Adipocyte (in vitro differentiated cells): ENCODE results near the gene TRIM2.
A peak's percentile ranks its signal among the peaks of the same experiment; 100 is the strongest.

Experiments used
- DNase-seq: peaks from one replicate; pipeline ENCODE4 v3.0.0-alpha.2; 2015; ENCODE audit warnings: low read depth
- H3K27me3 ChIP-seq: replicated peaks from 2 replicates; pipeline ENCODE4 v1.7.0; 2013; ENCODE audit warnings: mild to moderate bottlenecking, low read length, moderate library complexity; ENCODE audit not compliant: control insufficient read depth, insufficient read depth
- H3K36me3 ChIP-seq: 2 replicates; pipeline ENCODE4 v1.7.0; 2013; ENCODE audit warnings: low read length, mild to moderate bottlenecking, moderate library complexity; ENCODE audit not compliant: control insufficient read depth, insufficient read depth, severe bottlenecking
- H3K4me1 ChIP-seq: 2 replicates; pipeline ENCODE4 v1.7.0; 2013; ENCODE audit warnings: mild to moderate bottlenecking, low read length, moderate library complexity; ENCODE audit not compliant: control insufficient read depth, insufficient read depth
- H3K4me3 ChIP-seq: 2 replicates; pipeline ENCODE4 v1.7.0; 2013; ENCODE audit warnings: mild to moderate bottlenecking, low read length, moderate library complexity
- H3K9ac ChIP-seq: 2 replicates; pipeline ENCODE4 v1.7.0; 2013; ENCODE audit warnings: mild to moderate bottlenecking, low read length, moderate library complexity
- H3K9me3 ChIP-seq: 2 replicates; pipeline ENCODE4 v1.7.0; 2013; ENCODE audit warnings: mild to moderate bottlenecking, low read length, moderate library complexity; ENCODE audit not compliant: control insufficient read depth

TRIM2 gene

DNA sequence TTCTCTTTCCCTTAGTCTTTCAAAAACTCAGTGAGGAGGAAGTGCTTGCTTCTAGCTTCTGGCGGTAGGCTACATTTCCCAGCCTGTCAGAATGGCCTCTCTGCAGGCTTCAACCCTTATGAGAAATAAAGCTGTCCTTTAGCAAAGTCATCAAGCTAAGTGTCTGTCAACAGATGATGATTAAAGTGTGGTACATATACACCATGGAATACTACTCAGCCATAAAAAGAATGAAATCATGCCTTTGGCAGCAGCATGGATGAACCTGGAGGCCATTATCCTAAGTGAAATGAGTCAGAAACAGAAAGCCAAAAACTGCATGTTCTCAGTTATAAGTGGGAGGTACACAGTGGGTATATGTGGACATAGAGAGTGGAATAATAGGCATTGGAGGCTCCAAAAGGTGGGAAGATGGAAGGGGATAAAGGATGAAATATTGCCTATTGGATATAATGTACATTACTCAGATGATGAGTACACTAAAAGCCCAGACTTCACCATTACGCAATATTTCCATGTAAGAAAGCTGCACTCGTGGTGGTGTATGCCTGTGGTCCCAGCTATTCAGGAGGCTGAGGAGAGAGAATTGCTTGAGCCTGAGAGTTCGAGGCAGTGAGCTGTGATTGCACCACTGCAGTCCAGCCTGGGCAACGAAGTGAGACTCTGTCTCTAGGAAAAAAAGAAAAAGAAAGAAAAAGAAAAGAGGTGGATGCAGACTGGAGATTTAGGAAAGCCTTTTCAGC is 7.9 kb downstream of the TRIM2 start:
- no peak overlapping the region for H3K4me3 ChIP-seq
- H3K9ac ChIP-seq: no peak overlapping the region
- peak; percentile 86 for DNase-seq
- H3K9me3 ChIP-seq: no peaks in the 10 kb centered on the region
- peaks cover 12% of the 10 kb centered on the region for H3K27me3 ChIP-seq
- H3K4me1 ChIP-seq: peaks cover 23% of the 10 kb centered on the region
- H3K36me3 ChIP-seq: no peaks in the 10 kb centered on the region

DNA sequence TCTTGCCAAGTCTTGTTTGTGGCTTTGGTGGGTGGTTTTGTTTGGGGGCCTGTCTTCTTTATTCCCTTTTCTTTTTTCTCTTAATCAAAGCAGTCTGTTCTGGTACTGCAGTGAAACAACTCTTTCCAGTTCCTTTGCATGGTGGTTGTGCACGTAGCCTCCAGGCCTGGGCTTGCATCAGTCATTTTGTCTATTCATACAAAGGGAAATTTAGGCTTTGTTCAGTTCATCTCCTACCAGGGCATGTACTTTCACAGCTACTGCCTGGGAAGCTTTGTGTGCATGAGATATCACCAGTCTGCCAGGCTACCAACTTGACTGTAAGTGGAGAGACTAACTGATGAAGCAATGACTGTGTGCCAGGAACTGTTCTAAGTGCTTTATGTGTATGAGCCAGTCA is 8.5 kb downstream of the TRIM2 start:
- Histone ChIP-seq H3K9ac (no peak overlapping the region), H3K36me3 (no peaks in the 10 kb centered on the region), H3K27me3 (peaks cover 12% of the 10 kb centered on the region), H3K4me3 (no peak overlapping the region), H3K9me3 (no peaks in the 10 kb centered on the region), H3K4me1 (peaks cover 28% of the 10 kb centered on the region)
- peak; percentile 39 for DNase-seq

DNA sequence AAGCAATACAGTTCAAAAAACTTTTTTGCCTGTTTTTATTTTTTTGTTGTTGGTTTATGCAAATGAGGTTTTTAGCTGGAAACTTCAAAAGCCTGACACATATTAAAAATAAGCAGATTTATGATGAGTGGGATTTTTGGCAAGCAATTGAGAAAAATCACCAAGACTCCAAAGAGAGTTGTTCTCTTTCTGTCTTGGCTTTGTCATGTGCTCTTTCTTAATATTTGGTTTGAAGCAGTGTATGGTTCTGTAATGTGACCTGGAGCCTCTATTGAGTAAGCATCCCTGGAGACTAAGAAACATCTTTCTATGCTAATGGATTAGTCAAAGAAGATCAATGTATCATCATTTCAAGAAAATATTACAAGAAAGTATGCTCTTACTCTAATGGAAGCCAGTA is 11.7 kb downstream of the TRIM2 start:
- H3K9ac ChIP-seq: no peak overlapping the region
- no peak overlapping the region for H3K4me3 ChIP-seq
- H3K4me1 ChIP-seq: peaks cover 28% of the 10 kb centered on the region
- DNase-seq: peak; percentile 35
- no peaks in the 10 kb centered on the region for H3K9me3 ChIP-seq
- H3K27me3 ChIP-seq: no peaks in the 10 kb centered on the region
- H3K36me3 ChIP-seq: no peaks in the 10 kb centered on the region

DNA sequence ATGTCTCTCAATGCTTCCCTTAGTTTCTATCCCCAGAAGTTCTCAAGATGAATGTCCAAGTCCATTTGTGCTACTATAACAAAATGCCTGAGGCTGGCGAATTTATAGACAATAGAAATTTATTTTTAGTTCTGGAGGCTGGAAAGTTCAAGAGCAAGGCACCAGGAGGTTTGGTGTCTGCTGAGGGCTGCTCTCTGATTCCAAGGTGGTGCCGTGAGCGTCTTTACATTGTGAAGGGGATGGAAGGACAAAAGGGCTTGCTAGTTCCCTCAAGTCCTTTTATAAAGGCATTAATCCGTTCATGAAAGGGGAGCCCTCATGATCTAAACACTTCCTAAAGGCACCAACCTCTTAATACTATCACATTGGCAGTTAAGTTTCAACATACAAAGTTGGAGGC is 12.3 kb downstream of the TRIM2 start:
- Histone ChIP-seq H3K9ac (no peak overlapping the region), H3K4me1 (peaks cover 28% of the 10 kb centered on the region), H3K9me3 (no peaks in the 10 kb centered on the region), H3K27me3 (no peaks in the 10 kb centered on the region), H3K36me3 (no peaks in the 10 kb centered on the region), H3K4me3 (no peak overlapping the region)
- DNase-seq: no peak

DNA sequence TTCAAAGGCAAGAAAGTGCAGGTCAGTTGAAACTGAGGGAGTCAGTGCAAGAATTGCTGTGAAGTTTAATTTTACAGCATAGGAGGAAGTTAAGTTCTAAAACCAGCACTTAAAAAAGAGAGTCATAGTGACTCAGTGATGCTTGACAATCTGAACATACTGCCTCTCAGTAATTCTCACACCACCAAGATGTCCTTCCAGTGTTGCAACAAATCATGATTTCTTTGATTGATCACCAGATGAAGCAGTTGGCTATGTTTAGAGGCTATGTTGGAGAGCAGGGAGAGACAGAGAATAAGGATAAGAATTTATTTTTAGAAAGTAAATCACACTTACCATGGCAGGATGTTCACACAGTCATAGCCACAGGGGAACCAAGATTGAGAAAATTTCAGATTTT is 13.2 kb downstream of the TRIM2 start:
- H3K4me1 ChIP-seq: peaks cover 35% of the 10 kb centered on the region
- H3K36me3 ChIP-seq: no peaks in the 10 kb centered on the region
- no peak overlapping the region for H3K4me3 ChIP-seq
- H3K9ac ChIP-seq: no peak overlapping the region
- H3K27me3 ChIP-seq: no peaks in the 10 kb centered on the region
- no peaks in the 10 kb centered on the region for H3K9me3 ChIP-seq
- no peak for DNase-seq

DNA sequence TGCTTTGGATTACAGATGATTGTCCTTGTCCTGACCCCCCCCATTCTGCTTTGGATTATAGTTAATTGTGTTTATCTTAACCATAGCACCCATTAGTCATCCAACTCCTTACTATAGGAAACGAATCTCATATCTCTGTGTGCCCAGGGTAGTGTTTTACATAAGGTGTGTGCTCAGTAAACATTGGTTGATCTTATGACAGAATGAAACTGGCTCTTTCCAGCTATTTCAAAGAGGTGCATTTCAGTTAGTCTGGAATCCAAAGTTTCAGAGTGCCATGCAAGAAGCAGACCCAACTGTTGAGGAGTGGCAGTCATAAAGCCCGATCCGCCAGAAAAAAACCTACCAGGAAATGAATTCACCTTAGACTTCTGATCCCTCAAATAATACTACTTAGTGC is 14.7 kb downstream of the TRIM2 start:
- no peak for DNase-seq
- Histone ChIP-seq H3K4me1 (peaks cover 34% of the 10 kb centered on the region), H3K4me3 (no peak overlapping the region), H3K9ac (no peak overlapping the region), H3K27me3 (no peaks in the 10 kb centered on the region), H3K36me3 (no peaks in the 10 kb centered on the region), H3K9me3 (no peaks in the 10 kb centered on the region)

DNA sequence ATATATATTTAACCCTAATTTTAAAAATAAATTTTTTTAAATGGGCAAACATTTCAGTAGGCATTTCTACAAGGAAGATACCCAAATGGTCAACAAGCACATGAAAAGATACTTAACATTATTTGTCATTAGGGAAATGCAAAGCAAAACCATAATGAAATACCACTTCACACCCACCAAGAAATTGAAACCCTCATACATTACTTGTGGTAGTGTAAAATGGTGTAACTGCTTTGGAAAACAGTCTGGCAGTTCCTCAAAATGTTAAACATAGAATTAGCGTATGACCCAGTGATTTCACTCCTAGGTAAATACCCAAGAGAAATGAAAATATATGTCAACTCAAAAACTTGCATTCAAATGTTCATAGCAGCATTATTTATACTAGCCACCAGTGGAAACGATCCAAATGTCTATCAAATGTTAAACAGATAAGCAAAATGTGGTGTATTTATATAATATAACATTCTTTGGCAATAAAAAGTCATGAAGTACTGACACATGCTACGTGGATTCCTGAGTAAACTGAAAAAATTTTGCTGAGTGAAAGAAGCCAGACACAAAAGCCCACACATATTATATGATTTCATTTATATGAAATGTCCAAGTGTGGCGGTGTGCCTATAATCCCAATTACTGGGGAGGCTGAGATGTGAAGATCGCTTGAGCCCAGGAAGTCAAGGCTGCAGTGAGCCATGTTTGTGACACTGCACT is 16.6 kb downstream of the TRIM2 start:
- no peaks in the 10 kb centered on the region for H3K27me3 ChIP-seq
- H3K4me3 ChIP-seq: no peak overlapping the region
- peaks cover 5% of the 10 kb centered on the region for H3K9me3 ChIP-seq
- peaks cover 35% of the 10 kb centered on the region for H3K4me1 ChIP-seq
- DNase-seq: peak; percentile 74
- no peaks in the 10 kb centered on the region for H3K36me3 ChIP-seq
- H3K9ac ChIP-seq: no peak overlapping the region

DNA sequence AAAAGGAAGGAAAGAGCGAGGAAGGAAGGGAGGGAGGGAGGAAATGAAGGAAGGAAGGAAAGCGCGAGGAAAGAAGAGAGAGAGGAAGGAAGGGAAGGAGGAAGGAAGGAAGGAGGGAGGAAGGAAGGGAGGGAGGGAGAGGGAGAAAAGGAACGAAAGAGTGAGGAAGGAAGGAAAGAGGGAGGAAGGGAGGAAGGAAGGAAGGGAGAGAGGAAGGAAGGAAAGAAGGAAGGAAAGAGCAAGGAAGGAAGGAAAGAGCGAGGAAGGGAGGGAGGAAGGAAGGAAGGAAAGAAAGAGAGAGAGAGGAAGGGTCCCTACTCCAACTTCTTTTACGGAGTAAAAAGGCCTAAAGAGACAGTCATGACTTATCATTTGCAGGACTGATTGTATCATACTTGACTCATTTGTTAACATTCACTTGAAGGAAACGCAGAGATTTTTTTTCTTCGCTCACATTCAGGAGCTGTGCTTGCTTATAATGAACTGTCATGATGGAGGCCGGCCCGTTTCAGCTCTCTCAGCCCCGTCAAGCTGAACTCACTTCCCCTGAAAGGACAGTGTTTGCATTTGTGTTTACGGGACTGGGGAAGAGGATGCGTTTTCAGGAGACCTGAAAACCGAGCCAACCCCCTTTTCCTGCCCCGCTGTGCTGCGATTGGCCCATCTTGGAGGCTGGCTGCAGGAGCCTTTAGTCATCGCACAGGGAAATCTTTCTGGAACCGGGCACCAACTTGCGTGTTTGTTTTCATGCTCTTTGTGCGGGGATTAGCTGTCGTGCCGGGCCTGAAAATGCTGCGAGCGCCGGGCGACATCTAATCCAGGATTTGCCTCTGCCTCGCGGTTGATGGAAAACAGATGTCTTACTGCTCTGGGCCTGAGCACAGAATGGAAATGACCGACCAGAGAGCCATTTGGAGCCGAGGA is 17.8 kb downstream of the TRIM2 start:
- Histone ChIP-seq H3K27me3 (no peaks in the 10 kb centered on the region), H3K36me3 (no peaks in the 10 kb centered on the region), H3K4me1 (peaks cover 23% of the 10 kb centered on the region), H3K9me3 (peaks cover 5% of the 10 kb centered on the region), H3K4me3 (peak overlapping the region; percentile 87), H3K9ac (peak overlapping the region; percentile 92)
- peak; percentile 95 for DNase-seq

DNA sequence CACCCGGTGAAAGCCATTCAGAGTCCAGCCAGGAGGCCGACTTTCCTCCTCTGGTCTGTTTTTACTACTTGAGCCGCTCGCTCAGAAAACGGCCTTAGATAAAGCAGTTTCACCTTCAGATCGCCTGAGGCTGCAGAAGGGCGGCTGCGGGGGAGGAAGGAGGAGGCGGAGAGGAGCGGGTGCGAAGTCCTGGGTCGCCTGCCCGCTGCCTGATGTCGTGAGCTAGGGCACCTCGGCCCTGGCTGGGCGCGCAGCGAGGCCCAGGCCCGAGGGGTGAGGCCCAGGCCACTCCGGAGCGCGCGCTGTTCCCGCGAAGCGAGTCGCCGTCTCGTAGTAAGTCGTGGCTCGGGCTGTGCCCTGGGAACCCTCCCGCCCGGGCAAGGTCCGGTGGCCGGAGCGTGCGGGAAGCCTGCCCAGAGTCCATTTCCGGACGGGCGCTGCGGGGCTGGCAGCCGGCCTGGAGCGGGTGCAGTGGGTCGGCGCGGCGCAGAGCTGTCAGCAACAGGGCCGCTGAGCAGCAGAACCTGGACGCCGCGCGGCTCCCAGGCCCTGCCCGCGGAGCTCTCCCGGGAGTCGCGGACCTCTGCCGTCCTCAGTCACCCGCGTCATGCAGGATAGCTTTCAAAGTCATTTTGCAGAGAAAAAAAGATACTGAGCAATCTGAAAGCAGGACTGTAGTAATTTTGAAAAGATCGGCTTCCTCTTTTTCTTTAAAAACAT is 18.6 kb downstream of the TRIM2 start:
- Histone ChIP-seq H3K4me1 (peaks cover 18% of the 10 kb centered on the region), H3K27me3 (no peaks in the 10 kb centered on the region), H3K36me3 (no peaks in the 10 kb centered on the region), H3K9me3 (peaks cover 5% of the 10 kb centered on the region), H3K9ac (peak overlapping the region; percentile 92), H3K4me3 (peak overlapping the region; percentile 87)
- DNase-seq: peak; percentile 83

DNA sequence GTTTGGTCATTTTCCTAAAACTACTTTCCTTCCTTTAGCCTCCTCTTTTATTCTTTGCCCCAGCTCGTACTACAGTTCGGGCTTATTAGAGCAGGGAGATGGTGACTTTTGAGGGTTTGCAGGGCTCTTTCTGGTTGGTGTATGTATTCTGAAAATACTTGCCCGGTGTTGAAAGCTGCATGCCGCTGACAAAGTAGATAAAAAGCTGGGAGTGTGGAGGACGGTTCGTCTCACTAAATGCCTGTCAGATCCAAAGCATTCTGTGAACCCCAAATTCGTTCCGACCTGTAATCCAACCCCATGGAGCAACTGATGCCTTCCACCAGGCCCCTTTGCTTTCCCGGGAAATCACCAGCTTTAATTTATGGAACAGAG is 19.2 kb downstream of the TRIM2 start:
- Histone ChIP-seq H3K4me3 (peak overlapping the region; percentile 87), H3K9me3 (peaks cover 5% of the 10 kb centered on the region), H3K9ac (peak overlapping the region; percentile 92), H3K4me1 (peaks cover 18% of the 10 kb centered on the region), H3K36me3 (no peaks in the 10 kb centered on the region), H3K27me3 (no peaks in the 10 kb centered on the region)
- DNase-seq: peak; percentile 57
